Osteocyte (in vitro differentiated cells): Measurements from ENCODE around the gene FSCN2. TPM values are rescaled to one million over a fixed set of nuclear protein-coding genes. Genes with fewer than 3 reads are reported as not detected.

Source experiments
- DNase-seq: peaks from one replicate; pipeline ENCODE4 v3.0.0; 2021; ENCODE audit warnings: mixed read lengths; ENCODE audit not compliant: unreplicated experiment; ENCODE audit errors: extremely low spot score
- H3K27ac Mint-ChIP-seq: one replicate; pipeline ENCODE4 v1.8.0; 2021; ENCODE audit warnings: mild to moderate bottlenecking, mixed read lengths; ENCODE audit not compliant: unreplicated experiment
- H3K27me3 Mint-ChIP-seq: one replicate; pipeline ENCODE4 v1.8.0; 2021; ENCODE audit warnings: mixed read lengths; ENCODE audit not compliant: unreplicated experiment
- H3K36me3 Mint-ChIP-seq: one replicate; pipeline ENCODE4 v1.8.0; 2021; ENCODE audit warnings: mixed read lengths; ENCODE audit not compliant: unreplicated experiment
- H3K4me1 Mint-ChIP-seq: one replicate; pipeline ENCODE4 v1.8.0; 2021; ENCODE audit warnings: mixed read lengths; ENCODE audit not compliant: unreplicated experiment
- H3K4me3 Mint-ChIP-seq: one replicate; pipeline ENCODE4 v1.8.0; 2021; ENCODE audit warnings: mild to moderate bottlenecking, moderate library complexity, mixed read lengths; ENCODE audit not compliant: unreplicated experiment
- H3K9me3 Mint-ChIP-seq: one replicate; pipeline ENCODE4 v1.8.0; 2021; ENCODE audit warnings: mixed read lengths; ENCODE audit not compliant: unreplicated experiment
- CTCF ChIP-seq: fragments of 200-600 bp; sonication (generic); IDR thresholded peaks from 2 replicates; pipeline ENCODE4 v1.5.0; 2021; ENCODE audit warnings: antibody characterized with exemption, mild to moderate bottlenecking, moderate library complexity
- total RNA-seq: library from RNA; stranded (reverse); gene quantifications from 2 replicates; pipeline ENCODE4 v1.2.1, GENCODE V29; 2021

Gene FSCN2
- total RNA-seq, 1 donor from 2014 or later, result 3.0 TPM

GRCh38 chr17:81558115-81558468 is 29.9 kb downstream of the FSCN2 start:
- H3K27me3 Mint-ChIP-seq, result no peaks in the 10 kb centered on the region
- DNase-seq, result no peak
- H3K4me1 Mint-ChIP-seq, result peaks cover 51% of the 10 kb centered on the region
- H3K36me3 Mint-ChIP-seq, result peaks cover 28% of the 10 kb centered on the region
- no peak overlapping the region for H3K27ac Mint-ChIP-seq
- TF ChIP-seq CTCF, result no peak
- H3K4me3 Mint-ChIP-seq, result no peak overlapping the region
- H3K9me3 Mint-ChIP-seq, result no peaks in the 10 kb centered on the region

GRCh38 chr17:81558941-81559806 is 31.0 kb downstream of the FSCN2 start:
- Mint-ChIP-seq H3K4me1 (peaks cover 51% of the 10 kb centered on the region), H3K9me3 (no peaks in the 10 kb centered on the region), H3K36me3 (peaks cover 29% of the 10 kb centered on the region), H3K27ac (peak overlapping the region; percentile 54), H3K27me3 (no peaks in the 10 kb centered on the region), H3K4me3 (no peak overlapping the region)
- peak; percentile 46 for TF ChIP-seq CTCF
- DNase-seq, result no peak

- H3K4me1 Mint-ChIP-seq, result peaks cover 64% of the 10 kb centered on the region
- H3K4me3 Mint-ChIP-seq, result no peak overlapping the region
- H3K36me3 Mint-ChIP-seq, result peaks cover 42% of the 10 kb centered on the region
- no peak for DNase-seq
- TF ChIP-seq CTCF, result no peak
- no peaks in the 10 kb centered on the region for H3K9me3 Mint-ChIP-seq
- peak overlapping the region; percentile 84 for H3K27ac Mint-ChIP-seq
- H3K27me3 Mint-ChIP-seq, result no peaks in the 10 kb centered on the region
These were observed 33.3 kb downstream of the FSCN2 start for GRCh38 chr17:81561494-81561885.

GRCh38 chr17:81563861-81564586 is 35.8 kb downstream of the FSCN2 start:
- Mint-ChIP-seq H3K27me3 (no peaks in the 10 kb centered on the region), H3K4me3 (peak overlapping the region; percentile 62), H3K4me1 (peaks cover 81% of the 10 kb centered on the region), H3K36me3 (peaks cover 42% of the 10 kb centered on the region), H3K27ac (peak overlapping the region; percentile 94), H3K9me3 (no peaks in the 10 kb centered on the region)
- no peak for DNase-seq
- no peak for TF ChIP-seq CTCF

GRCh38 chr17:81564778-81565177 is 36.6 kb downstream of the FSCN2 start:
- H3K4me3 Mint-ChIP-seq, result peak overlapping the region; percentile 62
- TF ChIP-seq CTCF, result no peak
- H3K9me3 Mint-ChIP-seq, result no peaks in the 10 kb centered on the region
- H3K36me3 Mint-ChIP-seq, result peaks cover 44% of the 10 kb centered on the region
- H3K4me1 Mint-ChIP-seq, result peaks cover 80% of the 10 kb centered on the region
- no peaks in the 10 kb centered on the region for H3K27me3 Mint-ChIP-seq
- H3K27ac Mint-ChIP-seq, result peak overlapping the region; percentile 94
- DNase-seq, result no peak
